ENCODE results near the gene WDR7.

The WDR7 gene

GRCh38 chr18:56861244-56861643, 210.1 kb downstream of the WDR7 start:
- Histone ChIP-seq H3K9ac (ENCODE audit: low read length) (no peak overlapping the region), H3K27ac (ENCODE audit: low read depth, low read length) (no peak overlapping the region), H3K9me3 (ENCODE audit: low read length) (no peaks in the 10 kb centered on the region), H3K36me3 (ENCODE audit: insufficient read depth, low read length) (no peaks in the 10 kb centered on the region), H3K4me3 (ENCODE audit: low read depth in 1 of 2, low read length in 2 of 2) (no peak overlapping the region), H3K4me1 (ENCODE audit: insufficient read depth, low read length) (no peaks in the 10 kb centered on the region), H3K27me3 (ENCODE audit: control insufficient read depth in 1 of 2, insufficient read depth in 2 of 2, low read length in 2 of 2) (no peaks in the 10 kb centered on the region)

DNA sequence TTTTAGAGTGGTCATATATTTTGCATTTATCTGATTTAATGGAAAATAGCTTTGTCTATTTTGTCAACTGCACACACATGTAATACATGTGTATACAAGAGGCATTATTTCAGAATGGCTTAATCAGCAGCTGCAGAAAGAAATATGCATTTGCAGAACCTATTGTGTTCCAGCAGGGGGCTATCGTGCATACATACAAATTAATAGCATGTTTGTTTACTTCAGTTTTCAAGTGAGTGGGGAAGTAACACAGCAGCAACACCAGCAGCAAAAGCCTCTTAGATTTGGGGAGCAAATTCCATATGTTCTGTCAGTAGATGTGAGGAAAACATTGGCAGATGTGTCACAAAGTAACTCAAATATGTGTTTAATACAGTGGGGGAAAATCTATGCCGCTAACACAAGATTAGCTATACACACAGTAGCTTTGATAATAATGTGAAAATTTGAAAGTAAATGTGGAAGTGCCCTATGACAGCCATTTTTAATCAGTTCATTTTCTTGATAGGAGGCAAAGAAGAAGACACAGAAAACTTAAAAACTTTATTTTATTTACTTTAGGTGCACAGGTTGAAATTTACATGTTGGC, 218.1 kb downstream of the WDR7 start:
- Histone ChIP-seq H3K27me3 (ENCODE audit: control insufficient read depth in 1 of 2, insufficient read depth in 2 of 2, low read length in 2 of 2) (no peaks in the 10 kb centered on the region), H3K36me3 (ENCODE audit: insufficient read depth, low read length) (no peaks in the 10 kb centered on the region), H3K4me1 (ENCODE audit: insufficient read depth, low read length) (no peaks in the 10 kb centered on the region), H3K4me3 (ENCODE audit: low read depth in 1 of 2, low read length in 2 of 2) (no peak overlapping the region), H3K27ac (ENCODE audit: low read depth, low read length) (no peak overlapping the region), H3K9ac (ENCODE audit: low read length) (no peak overlapping the region), H3K9me3 (ENCODE audit: low read length) (no peaks in the 10 kb centered on the region)

GRCh38 chr18:56870982-56871381, 219.8 kb downstream of the WDR7 start:
- Histone ChIP-seq H3K4me3 (ENCODE audit: low read depth in 1 of 2, low read length in 2 of 2) (no peak overlapping the region), H3K9ac (ENCODE audit: low read length) (no peak overlapping the region), H3K36me3 (ENCODE audit: insufficient read depth, low read length) (no peaks in the 10 kb centered on the region), H3K27me3 (ENCODE audit: control insufficient read depth in 1 of 2, insufficient read depth in 2 of 2, low read length in 2 of 2) (no peaks in the 10 kb centered on the region), H3K27ac (ENCODE audit: low read depth, low read length) (no peak overlapping the region), H3K9me3 (ENCODE audit: low read length) (no peaks in the 10 kb centered on the region), H3K4me1 (ENCODE audit: insufficient read depth, low read length) (no peaks in the 10 kb centered on the region)

DNA sequence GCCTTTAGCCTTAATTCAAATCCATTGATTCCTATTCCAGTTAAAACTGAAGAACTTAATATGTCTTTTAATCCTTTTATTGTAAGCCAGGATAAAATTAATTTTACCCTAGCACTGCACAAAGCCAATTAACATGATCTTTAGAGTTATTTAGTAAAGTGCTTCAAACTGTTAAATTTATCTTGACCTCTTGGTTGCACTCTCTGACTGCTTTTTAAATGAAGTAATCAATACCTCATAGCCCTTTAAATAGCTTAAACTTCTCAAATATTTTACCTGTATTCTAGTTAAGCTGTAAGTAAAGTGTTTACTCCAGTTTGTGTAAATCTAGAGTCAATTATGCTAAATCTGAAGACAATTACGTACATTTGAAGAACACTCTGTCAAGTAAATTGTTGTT, 221.0 kb downstream of the WDR7 start:
- Histone ChIP-seq H3K27ac (ENCODE audit: low read depth, low read length) (no peak overlapping the region), H3K9ac (ENCODE audit: low read length) (no peak overlapping the region), H3K36me3 (ENCODE audit: insufficient read depth, low read length) (no peaks in the 10 kb centered on the region), H3K27me3 (ENCODE audit: control insufficient read depth in 1 of 2, insufficient read depth in 2 of 2, low read length in 2 of 2) (no peaks in the 10 kb centered on the region), H3K4me3 (ENCODE audit: low read depth in 1 of 2, low read length in 2 of 2) (no peak overlapping the region), H3K4me1 (ENCODE audit: insufficient read depth, low read length) (no peaks in the 10 kb centered on the region), H3K9me3 (ENCODE audit: low read length) (no peaks in the 10 kb centered on the region)

- H3K36me3 ChIP-seq (ENCODE audit: insufficient read depth, low read length): no peaks in the 10 kb centered on the region
- no peaks in the 10 kb centered on the region for H3K9me3 ChIP-seq (ENCODE audit: low read length)
- no peaks in the 10 kb centered on the region for H3K4me1 ChIP-seq (ENCODE audit: insufficient read depth, low read length)
- H3K27me3 ChIP-seq (ENCODE audit: control insufficient read depth in 1 of 2, insufficient read depth in 2 of 2, low read length in 2 of 2): no peaks in the 10 kb centered on the region
- no peak overlapping the region for H3K9ac ChIP-seq (ENCODE audit: low read length)
- H3K27ac ChIP-seq (ENCODE audit: low read depth, low read length): no peak overlapping the region
- no peak overlapping the region for H3K4me3 ChIP-seq (ENCODE audit: low read depth in 1 of 2, low read length in 2 of 2)
Observed at GRCh38 chr18:56873441-56874140, 222.4 kb downstream of the WDR7 start.

- Histone ChIP-seq H3K4me3 (ENCODE audit: low read depth in 1 of 2, low read length in 2 of 2) (no peak overlapping the region), H3K27ac (ENCODE audit: low read depth, low read length) (no peak overlapping the region), H3K36me3 (ENCODE audit: insufficient read depth, low read length) (no peaks in the 10 kb centered on the region), H3K27me3 (ENCODE audit: control insufficient read depth in 1 of 2, insufficient read depth in 2 of 2, low read length in 2 of 2) (no peaks in the 10 kb centered on the region), H3K9me3 (ENCODE audit: low read length) (no peaks in the 10 kb centered on the region), H3K4me1 (ENCODE audit: insufficient read depth, low read length) (no peaks in the 10 kb centered on the region), H3K9ac (ENCODE audit: low read length) (no peak overlapping the region)
Observed at GRCh38 chr18:56878711-56879110, 227.6 kb downstream of the WDR7 start.

DNA sequence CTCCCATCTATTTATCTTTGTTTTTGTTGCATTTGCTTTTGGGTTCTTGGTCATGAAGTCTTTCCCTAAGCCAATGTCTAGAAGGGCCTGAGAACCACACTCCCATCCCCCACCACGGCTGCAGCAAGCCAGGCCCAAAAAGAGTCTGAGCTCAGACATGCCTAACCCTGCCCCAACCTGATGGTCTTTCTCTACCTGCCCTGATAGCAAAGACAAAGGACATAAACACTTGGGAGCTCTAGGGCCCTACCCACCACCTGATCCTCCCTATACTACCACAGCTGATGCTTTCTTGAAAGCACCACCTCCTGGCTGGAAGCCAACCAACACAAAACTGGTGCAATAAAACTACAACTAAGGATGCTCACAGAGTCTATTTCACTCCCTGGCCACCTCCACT, 233.4 kb downstream of the WDR7 start:
- Histone ChIP-seq H3K4me1 (ENCODE audit: insufficient read depth, low read length) (no peaks in the 10 kb centered on the region), H3K27me3 (ENCODE audit: control insufficient read depth in 1 of 2, insufficient read depth in 2 of 2, low read length in 2 of 2) (no peaks in the 10 kb centered on the region), H3K4me3 (ENCODE audit: low read depth in 1 of 2, low read length in 2 of 2) (no peak overlapping the region), H3K9ac (ENCODE audit: low read length) (no peak overlapping the region), H3K36me3 (ENCODE audit: insufficient read depth, low read length) (no peaks in the 10 kb centered on the region), H3K9me3 (ENCODE audit: low read length) (no peaks in the 10 kb centered on the region), H3K27ac (ENCODE audit: low read depth, low read length) (no peak overlapping the region)

- no peaks in the 10 kb centered on the region for H3K36me3 ChIP-seq (ENCODE audit: insufficient read depth, low read length)
- no peaks in the 10 kb centered on the region for H3K27me3 ChIP-seq (ENCODE audit: control insufficient read depth in 1 of 2, insufficient read depth in 2 of 2, low read length in 2 of 2)
- no peaks in the 10 kb centered on the region for H3K9me3 ChIP-seq (ENCODE audit: low read length)
- H3K4me1 ChIP-seq (ENCODE audit: insufficient read depth, low read length): no peaks in the 10 kb centered on the region
- no peak overlapping the region for H3K9ac ChIP-seq (ENCODE audit: low read length)
- H3K4me3 ChIP-seq (ENCODE audit: low read depth in 1 of 2, low read length in 2 of 2): no peak overlapping the region
- H3K27ac ChIP-seq (ENCODE audit: low read depth, low read length): no peak overlapping the region
Observed at GRCh38 chr18:56888978-56889377, 237.8 kb downstream of the WDR7 start.

DNA sequence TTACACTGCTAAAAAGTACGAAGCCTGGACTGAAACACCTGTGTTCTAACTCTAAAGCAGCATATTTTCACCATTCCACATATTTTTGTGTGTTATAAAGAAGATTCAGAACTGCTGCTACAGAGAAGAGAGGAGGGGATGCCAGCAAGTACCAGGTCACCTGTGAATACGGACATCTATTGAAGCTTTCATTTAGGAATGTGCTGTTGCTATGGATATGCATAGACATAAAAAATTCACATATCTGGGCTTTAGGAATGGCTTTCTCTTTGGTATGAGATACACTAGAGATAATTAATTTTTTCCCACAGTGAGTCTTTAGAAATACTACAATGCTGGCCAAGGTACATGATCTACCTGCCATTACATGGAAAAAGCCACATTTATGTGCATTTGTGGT, 238.5 kb downstream of the WDR7 start:
- Histone ChIP-seq H3K9ac (ENCODE audit: low read length) (no peak overlapping the region), H3K27me3 (ENCODE audit: control insufficient read depth in 1 of 2, insufficient read depth in 2 of 2, low read length in 2 of 2) (no peaks in the 10 kb centered on the region), H3K27ac (ENCODE audit: low read depth, low read length) (no peak overlapping the region), H3K36me3 (ENCODE audit: insufficient read depth, low read length) (no peaks in the 10 kb centered on the region), H3K4me3 (ENCODE audit: low read depth in 1 of 2, low read length in 2 of 2) (no peak overlapping the region), H3K4me1 (ENCODE audit: insufficient read depth, low read length) (no peaks in the 10 kb centered on the region), H3K9me3 (ENCODE audit: low read length) (no peaks in the 10 kb centered on the region)

DNA sequence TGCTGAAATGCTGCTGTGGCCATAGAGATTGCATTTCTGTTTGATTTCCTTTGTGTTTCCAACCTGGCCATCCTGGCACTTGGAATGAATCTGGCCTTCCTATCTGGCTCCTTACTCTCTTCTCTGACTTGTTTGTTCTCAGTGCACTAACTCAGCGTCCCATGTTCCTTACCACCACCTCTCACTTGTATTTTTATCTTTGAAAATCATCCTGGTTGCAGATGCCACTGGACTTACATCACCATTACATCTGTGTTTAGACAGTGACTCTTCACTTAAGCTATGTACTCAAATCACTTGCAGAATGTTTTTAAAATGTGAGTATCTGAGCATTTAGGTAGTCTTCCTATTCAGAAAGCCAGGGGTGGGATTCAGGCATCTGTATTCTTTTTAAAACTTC, 239.5 kb downstream of the WDR7 start:
- Histone ChIP-seq H3K36me3 (ENCODE audit: insufficient read depth, low read length) (no peaks in the 10 kb centered on the region), H3K9me3 (ENCODE audit: low read length) (no peaks in the 10 kb centered on the region), H3K27ac (ENCODE audit: low read depth, low read length) (no peak overlapping the region), H3K4me1 (ENCODE audit: insufficient read depth, low read length) (no peaks in the 10 kb centered on the region), H3K4me3 (ENCODE audit: low read depth in 1 of 2, low read length in 2 of 2) (no peak overlapping the region), H3K27me3 (ENCODE audit: control insufficient read depth in 1 of 2, insufficient read depth in 2 of 2, low read length in 2 of 2) (no peaks in the 10 kb centered on the region), H3K9ac (ENCODE audit: low read length) (no peak overlapping the region)

DNA sequence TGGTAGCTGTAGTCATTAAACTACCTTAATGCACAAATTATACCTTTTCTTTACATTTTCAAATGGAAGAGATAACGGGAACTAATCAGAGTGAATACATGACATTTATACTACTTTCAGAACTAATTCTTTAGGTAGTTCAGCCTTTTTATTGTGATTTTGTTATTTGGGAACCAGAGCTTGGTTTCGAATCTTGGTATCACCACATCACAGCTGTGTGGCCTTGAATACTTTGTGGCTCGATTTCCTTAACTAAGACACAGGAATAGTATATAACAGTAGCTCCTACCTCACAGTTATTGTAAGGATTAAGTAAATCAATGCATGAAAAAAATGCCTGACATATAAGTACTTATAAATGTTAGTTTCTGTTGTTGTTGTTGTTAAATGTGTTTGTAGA, 240.0 kb downstream of the WDR7 start:
- H3K4me3 ChIP-seq (ENCODE audit: low read depth in 1 of 2, low read length in 2 of 2): no peak overlapping the region
- H3K9ac ChIP-seq (ENCODE audit: low read length): no peak overlapping the region
- no peak overlapping the region for H3K27ac ChIP-seq (ENCODE audit: low read depth, low read length)
- H3K4me1 ChIP-seq (ENCODE audit: insufficient read depth, low read length): no peaks in the 10 kb centered on the region
- no peaks in the 10 kb centered on the region for H3K9me3 ChIP-seq (ENCODE audit: low read length)
- H3K36me3 ChIP-seq (ENCODE audit: insufficient read depth, low read length): no peaks in the 10 kb centered on the region
- no peaks in the 10 kb centered on the region for H3K27me3 ChIP-seq (ENCODE audit: control insufficient read depth in 1 of 2, insufficient read depth in 2 of 2, low read length in 2 of 2)

DNA sequence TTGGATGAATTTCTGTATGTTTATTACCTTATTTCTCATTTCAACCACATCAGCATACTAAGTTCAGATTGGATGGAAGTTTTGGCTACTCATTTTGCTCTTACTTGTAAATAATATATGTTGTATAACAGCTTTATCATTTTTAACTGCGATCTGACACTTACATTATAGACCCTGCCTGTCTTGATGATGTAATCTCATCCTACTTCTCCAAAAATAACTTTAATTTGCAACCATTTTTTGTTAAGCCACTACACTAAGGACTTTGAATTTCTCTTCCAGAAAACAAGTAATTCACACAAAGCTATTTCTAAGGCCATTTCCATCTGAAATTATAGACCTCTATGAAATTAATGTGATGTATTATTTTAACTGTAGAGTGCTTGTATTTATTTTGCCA, 240.7 kb downstream of the WDR7 start:
- H3K4me3 ChIP-seq (ENCODE audit: low read depth in 1 of 2, low read length in 2 of 2): no peak overlapping the region
- H3K36me3 ChIP-seq (ENCODE audit: insufficient read depth, low read length): no peaks in the 10 kb centered on the region
- no peak overlapping the region for H3K9ac ChIP-seq (ENCODE audit: low read length)

More for the DNA sequence above, 240.7 kb downstream of the WDR7 start:
- no peaks in the 10 kb centered on the region for H3K4me1 ChIP-seq (ENCODE audit: insufficient read depth, low read length)
- H3K9me3 ChIP-seq (ENCODE audit: low read length): no peaks in the 10 kb centered on the region
- H3K27me3 ChIP-seq (ENCODE audit: control insufficient read depth in 1 of 2, insufficient read depth in 2 of 2, low read length in 2 of 2): no peaks in the 10 kb centered on the region
- no peak overlapping the region for H3K27ac ChIP-seq (ENCODE audit: low read depth, low read length)

Measured in muscle layer of colon (tissue), 2 donors.